ENCODE measurements around the gene CYFIP2. TPM values are rescaled to one million over a fixed set of nuclear protein-coding genes. Genes with fewer than 3 reads are reported as not detected.

Gene CYFIP2
- total RNA-seq, 1 experiment from 2014 or later: 95.3 TPM

DNA sequence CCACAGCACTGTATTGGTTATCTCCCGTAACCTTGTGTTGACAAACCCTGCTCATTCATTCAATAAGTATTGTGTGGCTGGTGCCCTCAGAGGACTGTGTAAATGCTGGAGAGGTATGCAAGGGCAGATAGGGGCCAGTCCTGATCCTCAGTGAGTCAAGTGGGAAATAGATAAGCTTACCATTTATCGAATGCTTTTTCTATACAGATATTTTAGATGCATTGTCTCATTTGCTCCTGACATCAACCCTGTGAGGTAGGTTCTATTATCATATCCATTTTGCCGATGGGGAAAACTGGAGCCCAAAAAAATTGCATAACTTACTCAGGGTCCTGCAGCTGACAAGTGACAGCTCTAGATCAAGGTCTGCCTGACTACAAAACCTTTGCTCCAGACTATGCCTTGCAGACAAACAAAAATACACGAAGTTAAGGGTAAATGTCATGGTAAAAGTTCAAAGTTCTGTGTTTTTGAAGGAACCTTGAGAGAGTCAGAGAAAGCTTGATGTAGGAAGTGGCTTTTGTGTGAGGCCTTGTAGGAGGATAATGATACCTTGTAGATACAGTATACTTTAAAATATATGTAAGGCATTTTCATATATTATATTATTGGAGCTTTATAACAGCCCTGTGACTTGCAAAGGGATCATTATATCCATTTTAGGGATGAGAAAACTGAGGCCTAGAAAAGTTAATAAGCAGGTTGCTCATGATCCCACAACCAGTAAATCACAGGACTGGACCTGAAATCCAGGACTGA, 22.7 kb downstream of the CYFIP2 start:
- H3K36me3 Mint-ChIP-seq: peaks cover 28% of the 10 kb centered on the region
- ATAC-seq (no peak), DNase-seq (ENCODE audit: low spot score) (no peak)
- TF ChIP-seq ZNF671 (CRISPR knock-in tag; IDR thresholded peaks at IDR 0.05) (no peak), NFATC4 (CRISPR knock-in tag; IDR thresholded peaks at IDR 0.05) (no peak), ZNF219 (CRISPR knock-in tag; IDR thresholded peaks at IDR 0.05; ENCODE audit: borderline replicate concordance) (no peak), ZBTB21 (CRISPR knock-in tag; IDR thresholded peaks at IDR 0.05; ENCODE audit: borderline replicate concordance) (no peak), ZNF317 (CRISPR knock-in tag; IDR thresholded peaks at IDR 0.05; ENCODE audit: borderline replicate concordance, low read depth) (no peak), ZNF423 (CRISPR knock-in tag; IDR thresholded peaks at IDR 0.05) (no peak), NFYB (CRISPR knock-in tag; conservative IDR thresholded peaks at IDR 0.05; ENCODE audit: low read depth) (no peak), ZNF232 (CRISPR knock-in tag; IDR thresholded peaks at IDR 0.05) (no peak), JAZF1 (CRISPR knock-in tag; IDR thresholded peaks at IDR 0.05) (no peak), ZNF396 (CRISPR knock-in tag; IDR thresholded peaks at IDR 0.05; ENCODE audit: borderline replicate concordance) (no peak), EMX1 (CRISPR knock-in tag; IDR thresholded peaks at IDR 0.05) (no peak), PRRX2 (CRISPR knock-in tag; IDR thresholded peaks at IDR 0.05) (no peak), CREB1 (CRISPR knock-in tag; IDR thresholded peaks at IDR 0.05) (no peak), GTF2I (CRISPR knock-in tag; conservative IDR thresholded peaks at IDR 0.05) (no peak), JUN (CRISPR knock-in tag; IDR thresholded peaks at IDR 0.05) (no peak)
- TF ChIP-seq, protein P1, sequence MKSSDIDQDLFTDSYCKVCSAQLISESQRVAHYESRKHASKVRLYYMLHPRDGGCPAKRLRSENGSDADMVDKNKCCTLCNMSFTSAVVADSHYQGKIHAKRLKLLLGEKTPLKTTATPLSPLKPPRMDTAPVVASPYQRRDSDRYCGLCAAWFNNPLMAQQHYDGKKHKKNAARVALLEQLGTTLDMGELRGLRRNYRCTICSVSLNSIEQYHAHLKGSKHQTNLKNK (CRISPR knock-in tag; IDR thresholded peaks at IDR 0.05): no peak
- TF ChIP-seq, protein P2, sequence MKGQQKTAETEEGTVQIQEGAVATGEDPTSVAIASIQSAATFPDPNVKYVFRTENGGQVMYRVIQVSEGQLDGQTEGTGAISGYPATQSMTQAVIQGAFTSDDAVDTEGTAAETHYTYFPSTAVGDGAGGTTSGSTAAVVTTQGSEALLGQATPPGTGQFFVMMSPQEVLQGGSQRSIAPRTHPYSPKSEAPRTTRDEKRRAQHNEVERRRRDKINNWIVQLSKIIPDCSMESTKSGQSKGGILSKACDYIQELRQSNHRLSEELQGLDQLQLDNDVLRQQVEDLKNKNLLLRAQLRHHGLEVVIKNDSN (CRISPR knock-in tag; IDR thresholded peaks at IDR 0.05): no peak
- TF ChIP-seq, protein P3, sequence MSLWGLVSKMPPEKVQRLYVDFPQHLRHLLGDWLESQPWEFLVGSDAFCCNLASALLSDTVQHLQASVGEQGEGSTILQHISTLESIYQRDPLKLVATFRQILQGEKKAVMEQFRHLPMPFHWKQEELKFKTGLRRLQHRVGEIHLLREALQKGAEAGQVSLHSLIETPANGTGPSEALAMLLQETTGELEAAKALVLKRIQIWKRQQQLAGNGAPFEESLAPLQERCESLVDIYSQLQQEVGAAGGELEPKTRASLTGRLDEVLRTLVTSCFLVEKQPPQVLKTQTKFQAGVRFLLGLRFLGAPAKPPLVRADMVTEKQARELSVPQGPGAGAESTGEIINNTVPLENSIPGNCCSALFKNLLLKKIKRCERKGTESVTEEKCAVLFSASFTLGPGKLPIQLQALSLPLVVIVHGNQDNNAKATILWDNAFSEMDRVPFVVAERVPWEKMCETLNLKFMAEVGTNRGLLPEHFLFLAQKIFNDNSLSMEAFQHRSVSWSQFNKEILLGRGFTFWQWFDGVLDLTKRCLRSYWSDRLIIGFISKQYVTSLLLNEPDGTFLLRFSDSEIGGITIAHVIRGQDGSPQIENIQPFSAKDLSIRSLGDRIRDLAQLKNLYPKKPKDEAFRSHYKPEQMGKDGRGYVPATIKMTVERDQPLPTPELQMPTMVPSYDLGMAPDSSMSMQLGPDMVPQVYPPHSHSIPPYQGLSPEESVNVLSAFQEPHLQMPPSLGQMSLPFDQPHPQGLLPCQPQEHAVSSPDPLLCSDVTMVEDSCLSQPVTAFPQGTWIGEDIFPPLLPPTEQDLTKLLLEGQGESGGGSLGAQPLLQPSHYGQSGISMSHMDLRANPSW (CRISPR knock-in tag; conservative IDR thresholded peaks at IDR 0.05; ENCODE audit: low read depth): no peak
- TF ChIP-seq, protein P4, sequence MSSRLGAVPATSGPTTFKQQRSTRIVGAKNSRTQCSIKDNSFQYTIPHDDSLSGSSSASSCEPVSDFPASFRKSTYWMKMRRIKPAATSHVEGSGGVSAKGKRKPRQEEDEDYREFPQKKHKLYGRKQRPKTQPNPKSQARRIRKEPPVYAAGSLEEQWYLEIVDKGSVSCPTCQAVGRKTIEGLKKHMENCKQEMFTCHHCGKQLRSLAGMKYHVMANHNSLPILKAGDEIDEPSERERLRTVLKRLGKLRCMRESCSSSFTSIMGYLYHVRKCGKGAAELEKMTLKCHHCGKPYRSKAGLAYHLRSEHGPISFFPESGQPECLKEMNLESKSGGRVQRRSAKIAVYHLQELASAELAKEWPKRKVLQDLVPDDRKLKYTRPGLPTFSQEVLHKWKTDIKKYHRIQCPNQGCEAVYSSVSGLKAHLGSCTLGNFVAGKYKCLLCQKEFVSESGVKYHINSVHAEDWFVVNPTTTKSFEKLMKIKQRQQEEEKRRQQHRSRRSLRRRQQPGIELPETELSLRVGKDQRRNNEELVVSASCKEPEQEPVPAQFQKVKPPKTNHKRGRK (CRISPR knock-in tag; IDR thresholded peaks at IDR 0.05; ENCODE audit: borderline replicate concordance): no peak
- TF ChIP-seq, protein P5, sequence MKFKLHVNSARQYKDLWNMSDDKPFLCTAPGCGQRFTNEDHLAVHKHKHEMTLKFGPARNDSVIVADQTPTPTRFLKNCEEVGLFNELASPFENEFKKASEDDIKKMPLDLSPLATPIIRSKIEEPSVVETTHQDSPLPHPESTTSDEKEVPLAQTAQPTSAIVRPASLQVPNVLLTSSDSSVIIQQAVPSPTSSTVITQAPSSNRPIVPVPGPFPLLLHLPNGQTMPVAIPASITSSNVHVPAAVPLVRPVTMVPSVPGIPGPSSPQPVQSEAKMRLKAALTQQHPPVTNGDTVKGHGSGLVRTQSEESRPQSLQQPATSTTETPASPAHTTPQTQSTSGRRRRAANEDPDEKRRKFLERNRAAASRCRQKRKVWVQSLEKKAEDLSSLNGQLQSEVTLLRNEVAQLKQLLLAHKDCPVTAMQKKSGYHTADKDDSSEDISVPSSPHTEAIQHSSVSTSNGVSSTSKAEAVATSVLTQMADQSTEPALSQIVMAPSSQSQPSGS (CRISPR knock-in tag; IDR thresholded peaks at IDR 0.05; ENCODE audit: borderline replicate concordance, low read depth): no peak
- no peak overlapping the region for H3K27ac Mint-ChIP-seq
- no peaks in the 10 kb centered on the region for H3K9me3 Mint-ChIP-seq
- H3K4me1 Mint-ChIP-seq: no peaks in the 10 kb centered on the region
- ChIA-PET POLR2A (no interaction called here), CTCF (no interaction called here)
- no peaks in the 10 kb centered on the region for H3K27me3 Mint-ChIP-seq (ENCODE audit: low read depth)
- H3K4me3 Mint-ChIP-seq: no peak overlapping the region

Measured in WTC11 (cell line).